Kidney epithelial cell (primary cell): Measurements from ENCODE around the gene PHRF1. TPM values are rescaled to one million over a fixed set of nuclear protein-coding genes. Genes with fewer than 3 reads are reported as not detected.

Source experiments
- DNase-seq: peaks from one replicate; pipeline ENCODE4 v3.0.0-alpha.2; 2010; ENCODE audit warnings: low read depth
- H3K27me3 ChIP-seq: 2 replicates; pipeline ENCODE4 v1.6.0; 2011; ENCODE audit warnings: low read length; ENCODE audit not compliant: control insufficient read depth, insufficient read depth
- H3K36me3 ChIP-seq: 2 replicates; pipeline ENCODE4 v1.5.1; 2011; ENCODE audit warnings: low read length; ENCODE audit not compliant: control insufficient read depth, insufficient read depth
- H3K4me3 ChIP-seq: 2 replicates; pipeline ENCODE4 v1.5.1; 2011; ENCODE audit warnings: low read depth, mild to moderate bottlenecking, control low read depth, low read length
- total RNA-seq: library from RNA; depleted of rRNA; stranded (reverse); fragments of >200 nt; gene quantifications from 2 replicates; pipeline ENCODE4 v1.2.3, GENCODE V29; 2015
- TF ChIP-seq, protein P1 (sequence below): IDR thresholded peaks from 2 replicates; pipeline ENCODE4 v1.5.1; 2011; ENCODE audit warnings: mild to moderate bottlenecking, moderate library complexity, low read length, control low read depth, inconsistent platforms; ENCODE audit not compliant: insufficient read depth, poor library complexity, severe bottlenecking

Gene PHRF1
- total RNA-seq, 1 donor from 2014 or later, result 33.0 TPM

DNA sequence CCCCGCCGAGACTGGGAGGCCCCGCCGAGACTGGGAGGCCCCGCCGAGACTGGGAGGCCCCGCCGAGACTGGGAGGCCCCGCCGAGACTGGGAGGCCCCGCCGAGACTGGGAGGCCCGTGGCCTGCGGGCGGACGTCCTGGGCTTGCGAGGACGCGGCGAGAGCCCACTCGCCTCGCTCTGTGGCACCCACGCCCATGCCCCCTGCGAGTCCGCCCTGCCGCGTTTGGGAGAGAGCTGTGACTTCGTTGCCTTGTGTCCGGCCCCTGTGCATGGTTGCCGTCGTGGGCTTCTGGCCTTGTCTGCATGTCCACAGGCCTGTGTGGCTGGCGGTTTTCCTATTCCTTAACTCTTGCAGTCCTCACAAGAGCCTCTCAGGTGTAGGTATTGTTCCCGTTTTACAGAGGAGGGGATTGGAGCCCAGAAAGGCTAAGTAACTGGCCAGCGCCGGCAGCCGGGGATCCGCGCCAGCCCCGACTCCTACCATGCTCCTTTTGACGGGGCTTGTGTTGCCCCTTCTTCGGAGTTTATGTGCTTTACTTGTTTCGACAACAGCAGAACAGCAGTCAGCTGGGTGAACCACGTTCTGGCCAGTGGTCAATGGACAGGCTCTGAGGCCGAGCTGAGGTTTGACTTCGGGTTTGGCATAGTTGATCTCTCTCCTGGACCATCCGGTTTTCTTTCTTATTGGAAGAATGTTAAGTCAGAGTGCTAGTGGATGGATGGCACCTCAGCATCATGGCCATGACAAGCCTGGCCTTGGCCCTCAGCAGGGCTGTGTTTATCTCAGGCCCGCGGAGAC lies 741 bp downstream of the PHRF1 start:
- no peaks in the 10 kb centered on the region for H3K27me3 ChIP-seq
- DNase-seq, result no peak
- TF ChIP-seq, protein P1, sequence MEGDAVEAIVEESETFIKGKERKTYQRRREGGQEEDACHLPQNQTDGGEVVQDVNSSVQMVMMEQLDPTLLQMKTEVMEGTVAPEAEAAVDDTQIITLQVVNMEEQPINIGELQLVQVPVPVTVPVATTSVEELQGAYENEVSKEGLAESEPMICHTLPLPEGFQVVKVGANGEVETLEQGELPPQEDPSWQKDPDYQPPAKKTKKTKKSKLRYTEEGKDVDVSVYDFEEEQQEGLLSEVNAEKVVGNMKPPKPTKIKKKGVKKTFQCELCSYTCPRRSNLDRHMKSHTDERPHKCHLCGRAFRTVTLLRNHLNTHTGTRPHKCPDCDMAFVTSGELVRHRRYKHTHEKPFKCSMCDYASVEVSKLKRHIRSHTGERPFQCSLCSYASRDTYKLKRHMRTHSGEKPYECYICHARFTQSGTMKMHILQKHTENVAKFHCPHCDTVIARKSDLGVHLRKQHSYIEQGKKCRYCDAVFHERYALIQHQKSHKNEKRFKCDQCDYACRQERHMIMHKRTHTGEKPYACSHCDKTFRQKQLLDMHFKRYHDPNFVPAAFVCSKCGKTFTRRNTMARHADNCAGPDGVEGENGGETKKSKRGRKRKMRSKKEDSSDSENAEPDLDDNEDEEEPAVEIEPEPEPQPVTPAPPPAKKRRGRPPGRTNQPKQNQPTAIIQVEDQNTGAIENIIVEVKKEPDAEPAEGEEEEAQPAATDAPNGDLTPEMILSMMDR, result no peak
- peaks cover 1% of the 10 kb centered on the region for H3K36me3 ChIP-seq
- peak overlapping the region; percentile 75 for H3K4me3 ChIP-seq

DNA sequence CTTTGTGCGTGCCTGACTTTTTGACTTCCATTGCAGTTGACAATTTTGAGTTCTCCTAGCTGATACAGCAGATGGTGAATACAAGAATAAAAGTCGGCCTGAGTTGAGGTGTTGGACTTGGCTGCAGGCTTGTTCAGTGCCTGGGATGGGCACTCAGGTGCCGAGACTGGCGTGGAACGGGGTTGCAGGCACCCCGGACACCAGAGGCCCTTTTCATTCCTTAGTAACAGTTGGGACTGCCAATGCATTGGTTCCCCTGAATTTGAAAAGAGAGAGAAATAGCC lies 1.3 kb downstream of the PHRF1 start:
- TF ChIP-seq, protein P1, result no peak
- Histone ChIP-seq H3K27me3 (no peaks in the 10 kb centered on the region), H3K36me3 (peaks cover 1% of the 10 kb centered on the region), H3K4me3 (peak overlapping the region; percentile 75)
- DNase-seq, result no peak

DNA sequence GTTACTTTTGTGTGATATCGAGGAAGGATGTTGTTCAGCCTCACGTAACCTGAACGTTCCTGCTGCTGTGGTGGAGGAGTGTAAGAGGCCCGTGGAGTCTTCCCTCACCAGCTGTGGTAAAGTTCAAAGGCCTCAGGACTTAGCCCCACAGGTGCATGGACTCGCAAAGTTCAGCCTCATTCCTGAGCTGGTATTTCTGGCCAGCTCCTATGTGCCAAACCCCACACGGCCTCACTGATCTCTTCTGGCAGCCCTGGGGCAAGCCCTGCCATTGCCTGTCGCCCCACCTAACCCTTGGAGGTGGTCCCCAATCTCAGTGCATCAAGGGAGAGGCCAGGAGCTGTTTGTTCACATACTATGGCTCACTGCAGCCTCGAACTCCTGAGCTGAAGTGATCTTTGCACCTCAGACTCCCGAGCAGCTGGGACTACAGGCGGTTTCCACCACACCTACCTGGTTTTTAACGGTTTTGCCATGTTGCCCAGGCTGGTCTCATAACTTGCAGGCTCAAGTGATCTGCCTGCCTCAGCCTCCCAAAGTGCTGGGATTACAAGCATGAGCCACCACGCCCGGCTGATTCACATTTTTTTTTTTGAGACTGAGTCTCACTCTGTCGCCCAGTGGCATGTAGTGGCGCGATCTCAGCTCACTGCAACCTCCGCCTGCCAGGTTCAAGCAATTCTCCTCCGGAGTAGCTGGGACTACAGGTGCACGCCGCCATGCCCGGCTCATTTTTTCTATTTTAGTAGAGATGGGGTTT lies 2.2 kb downstream of the PHRF1 start:
- H3K4me3 ChIP-seq, result no peak overlapping the region
- TF ChIP-seq, protein P1, result no peak
- H3K36me3 ChIP-seq, result peaks cover 1% of the 10 kb centered on the region
- H3K27me3 ChIP-seq, result no peaks in the 10 kb centered on the region
- DNase-seq, result no peak

DNA sequence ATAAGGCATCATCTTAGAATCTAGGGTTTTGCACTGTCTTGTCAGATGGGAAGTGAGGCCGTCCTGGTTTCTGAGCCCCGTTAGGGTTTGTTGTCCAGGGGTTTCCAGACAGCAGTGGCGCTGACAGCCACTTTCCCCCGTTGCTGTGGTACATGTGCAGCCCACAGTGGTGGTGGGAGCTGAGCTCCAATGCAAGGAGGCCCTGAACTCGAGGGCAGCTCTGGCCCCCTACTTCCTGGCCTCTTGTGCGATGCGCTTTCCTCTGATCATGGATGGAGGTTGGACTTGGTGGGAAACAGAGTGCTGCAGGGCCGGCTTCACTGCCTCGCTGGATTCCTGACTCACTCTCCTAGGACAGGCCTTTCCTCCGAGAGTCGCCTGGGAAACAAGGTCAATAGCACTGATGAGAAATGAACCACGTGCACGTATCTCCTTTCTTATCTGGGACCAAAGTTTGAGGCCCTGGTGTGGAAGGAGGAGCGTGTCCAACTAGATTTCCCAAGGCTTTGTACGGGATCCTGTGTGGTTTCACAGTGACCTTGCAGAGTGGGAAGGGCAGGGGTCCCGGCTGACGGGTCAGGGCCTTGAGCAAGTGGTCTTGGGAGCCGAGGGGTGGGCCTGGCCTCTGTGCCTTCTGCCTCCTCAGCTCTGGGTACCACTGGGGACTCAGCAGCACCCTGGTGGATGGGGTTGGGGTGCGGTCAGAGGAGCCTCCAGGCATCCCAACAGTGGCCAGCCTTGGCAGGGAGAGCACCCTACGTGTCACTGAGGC lies 3.7 kb downstream of the PHRF1 start:
- Histone ChIP-seq H3K36me3 (peaks cover 1% of the 10 kb centered on the region), H3K27me3 (no peaks in the 10 kb centered on the region), H3K4me3 (no peak overlapping the region)
- DNase-seq, result no peak
- TF ChIP-seq, protein P1, result no peak

DNA sequence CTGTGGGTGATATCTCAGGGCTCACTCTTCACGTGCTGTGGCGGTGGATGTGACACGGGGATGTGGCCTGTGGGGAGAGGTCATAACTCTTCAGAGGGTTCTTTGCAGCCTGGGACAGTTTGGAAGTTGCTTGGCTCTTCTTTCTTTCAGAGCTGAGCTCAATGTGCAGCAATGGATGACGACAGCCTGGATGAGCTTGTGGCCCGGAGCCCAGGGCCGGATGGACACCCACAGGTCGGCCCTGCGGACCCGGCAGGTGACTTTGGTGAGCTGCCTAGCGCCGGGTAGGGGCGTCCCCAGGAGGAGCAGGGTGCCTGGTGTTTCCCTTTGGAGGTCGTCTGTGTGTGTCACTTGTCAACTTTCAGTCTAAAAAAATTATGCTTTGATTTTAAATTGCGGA lies 5.1 kb downstream of the PHRF1 start:
- H3K4me3 ChIP-seq, result no peak overlapping the region
- no peaks in the 10 kb centered on the region for H3K27me3 ChIP-seq
- no peak for DNase-seq
- peaks cover 1% of the 10 kb centered on the region for H3K36me3 ChIP-seq
- TF ChIP-seq, protein P1, result no peak
